Activated CD4-positive, alpha-beta memory T cell treated with anti-CD3 and anti-CD28 coated beads for 36 hours (primary cell): Measurements from ENCODE around the gene MINDY4. TPM values are rescaled to one million over a fixed set of nuclear protein-coding genes. Genes with fewer than 3 reads are reported as not detected.

Experiments
- CTCF ChIA-PET: fragments of 350-600 bp; sonication (Branson Sonifier 250); formaldehyde crosslinking; loops from one replicate; lab custom pipeline; 2021; ENCODE audit warnings: antibody characterized with exemption, inconsistent platforms; lab: Charles Lee
- POLR2A ChIA-PET: fragments of 350-600 bp; sonication (Branson Sonifier 250); formaldehyde crosslinking; loops from one replicate; lab custom pipeline; 2021; ENCODE audit warnings: antibody characterized with exemption; lab: Charles Lee
- DNase-seq: peaks from one replicate; pipeline ENCODE4 v3.0.0-alpha.2; 2020
- H3K27ac Mint-ChIP-seq: one replicate; pipeline ENCODE4 v1.8.0; 2021; ENCODE audit warnings: mixed read lengths
- H3K27me3 Mint-ChIP-seq: one replicate; pipeline ENCODE4 v1.8.0; 2021; ENCODE audit warnings: mixed read lengths
- H3K36me3 Mint-ChIP-seq: one replicate; pipeline ENCODE4 v1.8.0; 2021; ENCODE audit warnings: mixed read lengths
- H3K4me1 Mint-ChIP-seq: one replicate; pipeline ENCODE4 v1.8.0; 2021; ENCODE audit warnings: low read depth, mixed read lengths
- H3K4me3 Mint-ChIP-seq: one replicate; pipeline ENCODE4 v1.8.0; 2021; ENCODE audit warnings: mild to moderate bottlenecking, mixed read lengths
- H3K9me3 Mint-ChIP-seq: one replicate; pipeline ENCODE4 v1.8.0; 2021; ENCODE audit warnings: mixed read lengths
- intact Hi-C: fragments of 100-400 bp; cut with micrococcal nuclease; formaldehyde crosslinking; loops from one replicate; pipeline ENCODE4 v1.15.1; 2023
- total RNA-seq, 2 experiments: library from RNA; stranded (reverse); gene quantifications; one replicate each; pipeline ENCODE4 v1.2.3, GENCODE V29; 2021

The MINDY4 gene
- total RNA-seq, 2 experiments from 2014 or later: 1.1 to 1.6 TPM

GRCh38 chr7:30845426-30846135, 74.4 kb downstream of the MINDY4 start:
- no peak for DNase-seq
- CTCF ChIA-PET: no interaction called here

GRCh38 chr7:30846378-30846777, 75.2 kb downstream of the MINDY4 start:
- H3K4me3 Mint-ChIP-seq: no peak overlapping the region
- DNase-seq: no peak
- no peak overlapping the region for H3K27ac Mint-ChIP-seq
- ChIA-PET CTCF (no interaction called here), POLR2A (no interaction called here)
- intact Hi-C loops: no loop called here
- no peaks in the 10 kb centered on the region for H3K36me3 Mint-ChIP-seq
- no peaks in the 10 kb centered on the region for H3K4me1 Mint-ChIP-seq
- no peaks in the 10 kb centered on the region for H3K9me3 Mint-ChIP-seq
- H3K27me3 Mint-ChIP-seq: no peaks in the 10 kb centered on the region

More at GRCh38 chr7:30845426-30846135, 74.4 kb downstream of the MINDY4 start:
- Mint-ChIP-seq H3K27me3 (no peaks in the 10 kb centered on the region), H3K4me3 (no peak overlapping the region), H3K27ac (no peak overlapping the region), H3K36me3 (no peaks in the 10 kb centered on the region), H3K9me3 (no peaks in the 10 kb centered on the region), H3K4me1 (no peaks in the 10 kb centered on the region)
- intact Hi-C loops: no loop called here
- POLR2A ChIA-PET: no interaction called here

- H3K9me3 Mint-ChIP-seq: no peaks in the 10 kb centered on the region
- CTCF ChIA-PET: interaction anchor here (0.6 kb wide), 1 partner anchor 1179 kb away, joined by 3 read pairs; no protein-coding TSS in a partner anchor
- POLR2A ChIA-PET: no interaction called here
- H3K36me3 Mint-ChIP-seq: no peaks in the 10 kb centered on the region
- intact Hi-C loops: no loop called here
- H3K4me1 Mint-ChIP-seq: no peaks in the 10 kb centered on the region
- no peak overlapping the region for H3K27ac Mint-ChIP-seq
- H3K27me3 Mint-ChIP-seq: no peaks in the 10 kb centered on the region
- H3K4me3 Mint-ChIP-seq: no peak overlapping the region
- no peak for DNase-seq
These were observed 77.1 kb downstream of the MINDY4 start for GRCh38 chr7:30848121-30848855.

- no peak overlapping the region for H3K27ac Mint-ChIP-seq
- CTCF ChIA-PET: no interaction called here
These were observed 78.3 kb downstream of the MINDY4 start for GRCh38 chr7:30849565-30849964.

GRCh38 chr7:30850426-30850825, 79.2 kb downstream of the MINDY4 start:
- ChIA-PET POLR2A (no interaction called here), CTCF (no interaction called here)
- Mint-ChIP-seq H3K27me3 (no peaks in the 10 kb centered on the region), H3K9me3 (no peaks in the 10 kb centered on the region), H3K4me1 (no peaks in the 10 kb centered on the region), H3K27ac (no peak overlapping the region), H3K36me3 (no peaks in the 10 kb centered on the region), H3K4me3 (no peak overlapping the region)
- intact Hi-C loops: no loop called here
- DNase-seq: no peak

More at GRCh38 chr7:30849565-30849964, 78.3 kb downstream of the MINDY4 start:
- Mint-ChIP-seq H3K4me1 (no peaks in the 10 kb centered on the region), H3K4me3 (no peak overlapping the region), H3K27me3 (no peaks in the 10 kb centered on the region), H3K36me3 (no peaks in the 10 kb centered on the region), H3K9me3 (no peaks in the 10 kb centered on the region)
- intact Hi-C loops: no loop called here
- POLR2A ChIA-PET: no interaction called here
- DNase-seq: no peak

- intact Hi-C loops: no loop called here
- DNase-seq: no peak
- Mint-ChIP-seq H3K4me3 (no peak overlapping the region), H3K4me1 (no peaks in the 10 kb centered on the region), H3K36me3 (no peaks in the 10 kb centered on the region), H3K27me3 (no peaks in the 10 kb centered on the region), H3K27ac (no peak overlapping the region), H3K9me3 (no peaks in the 10 kb centered on the region)
- ChIA-PET CTCF (no interaction called here), POLR2A (no interaction called here)
These were observed 80.6 kb downstream of the MINDY4 start for GRCh38 chr7:30851651-30852307.

GRCh38 chr7:30852308-30852684, 81.1 kb downstream of the MINDY4 start:
- DNase-seq: no peak
- Mint-ChIP-seq H3K4me1 (no peaks in the 10 kb centered on the region), H3K27ac (no peak overlapping the region), H3K36me3 (no peaks in the 10 kb centered on the region), H3K4me3 (no peak overlapping the region), H3K27me3 (no peaks in the 10 kb centered on the region), H3K9me3 (no peaks in the 10 kb centered on the region)
- intact Hi-C loops: no loop called here
- ChIA-PET CTCF (no interaction called here), POLR2A (no interaction called here)

GRCh38 chr7:30852744-30853288, 81.6 kb downstream of the MINDY4 start:
- no peaks in the 10 kb centered on the region for H3K27me3 Mint-ChIP-seq
- intact Hi-C loops: no loop called here
- no peaks in the 10 kb centered on the region for H3K36me3 Mint-ChIP-seq
- H3K4me1 Mint-ChIP-seq: no peaks in the 10 kb centered on the region
- H3K9me3 Mint-ChIP-seq: no peaks in the 10 kb centered on the region
- ChIA-PET CTCF (no interaction called here), POLR2A (no interaction called here)
- no peak for DNase-seq
- no peak overlapping the region for H3K4me3 Mint-ChIP-seq
- H3K27ac Mint-ChIP-seq: no peak overlapping the region

- no peaks in the 10 kb centered on the region for H3K9me3 Mint-ChIP-seq
- CTCF ChIA-PET: no interaction called here
These were observed 82.4 kb downstream of the MINDY4 start for GRCh38 chr7:30853576-30853975.

GRCh38 chr7:30855936-30856335, 84.7 kb downstream of the MINDY4 start:
- POLR2A ChIA-PET: no interaction called here
- no peak overlapping the region for H3K4me3 Mint-ChIP-seq
- H3K27ac Mint-ChIP-seq: no peak overlapping the region
- H3K27me3 Mint-ChIP-seq: no peaks in the 10 kb centered on the region
- no peaks in the 10 kb centered on the region for H3K9me3 Mint-ChIP-seq
- CTCF ChIA-PET: no interaction called here
- DNase-seq: no peak
- intact Hi-C loops: no loop called here
- H3K36me3 Mint-ChIP-seq: no peaks in the 10 kb centered on the region
- no peaks in the 10 kb centered on the region for H3K4me1 Mint-ChIP-seq

More at GRCh38 chr7:30853576-30853975, 82.4 kb downstream of the MINDY4 start:
- POLR2A ChIA-PET: no interaction called here
- no peak overlapping the region for H3K27ac Mint-ChIP-seq
- no peak overlapping the region for H3K4me3 Mint-ChIP-seq
- intact Hi-C loops: no loop called here
- H3K4me1 Mint-ChIP-seq: no peaks in the 10 kb centered on the region
- no peaks in the 10 kb centered on the region for H3K27me3 Mint-ChIP-seq
- no peaks in the 10 kb centered on the region for H3K36me3 Mint-ChIP-seq
- no peak for DNase-seq

- DNase-seq: no peak
- H3K4me3 Mint-ChIP-seq: no peak overlapping the region
- no peaks in the 10 kb centered on the region for H3K9me3 Mint-ChIP-seq
- H3K36me3 Mint-ChIP-seq: no peaks in the 10 kb centered on the region
- intact Hi-C loops: no loop called here
- ChIA-PET CTCF (no interaction called here), POLR2A (no interaction called here)
- no peaks in the 10 kb centered on the region for H3K27me3 Mint-ChIP-seq
- no peaks in the 10 kb centered on the region for H3K4me1 Mint-ChIP-seq
- H3K27ac Mint-ChIP-seq: no peak overlapping the region
These were observed 87.4 kb downstream of the MINDY4 start for GRCh38 chr7:30858576-30858975.

GRCh38 chr7:30859202-30859939, 88.2 kb downstream of the MINDY4 start:
- Mint-ChIP-seq H3K27ac (no peak overlapping the region), H3K27me3 (no peaks in the 10 kb centered on the region), H3K36me3 (no peaks in the 10 kb centered on the region), H3K9me3 (no peaks in the 10 kb centered on the region), H3K4me3 (no peak overlapping the region), H3K4me1 (no peaks in the 10 kb centered on the region)
- DNase-seq: no peak
- ChIA-PET POLR2A (no interaction called here), CTCF (no interaction called here)
- intact Hi-C loops: no loop called here
